ENCODE results near the gene TMEM8B.

DNA sequence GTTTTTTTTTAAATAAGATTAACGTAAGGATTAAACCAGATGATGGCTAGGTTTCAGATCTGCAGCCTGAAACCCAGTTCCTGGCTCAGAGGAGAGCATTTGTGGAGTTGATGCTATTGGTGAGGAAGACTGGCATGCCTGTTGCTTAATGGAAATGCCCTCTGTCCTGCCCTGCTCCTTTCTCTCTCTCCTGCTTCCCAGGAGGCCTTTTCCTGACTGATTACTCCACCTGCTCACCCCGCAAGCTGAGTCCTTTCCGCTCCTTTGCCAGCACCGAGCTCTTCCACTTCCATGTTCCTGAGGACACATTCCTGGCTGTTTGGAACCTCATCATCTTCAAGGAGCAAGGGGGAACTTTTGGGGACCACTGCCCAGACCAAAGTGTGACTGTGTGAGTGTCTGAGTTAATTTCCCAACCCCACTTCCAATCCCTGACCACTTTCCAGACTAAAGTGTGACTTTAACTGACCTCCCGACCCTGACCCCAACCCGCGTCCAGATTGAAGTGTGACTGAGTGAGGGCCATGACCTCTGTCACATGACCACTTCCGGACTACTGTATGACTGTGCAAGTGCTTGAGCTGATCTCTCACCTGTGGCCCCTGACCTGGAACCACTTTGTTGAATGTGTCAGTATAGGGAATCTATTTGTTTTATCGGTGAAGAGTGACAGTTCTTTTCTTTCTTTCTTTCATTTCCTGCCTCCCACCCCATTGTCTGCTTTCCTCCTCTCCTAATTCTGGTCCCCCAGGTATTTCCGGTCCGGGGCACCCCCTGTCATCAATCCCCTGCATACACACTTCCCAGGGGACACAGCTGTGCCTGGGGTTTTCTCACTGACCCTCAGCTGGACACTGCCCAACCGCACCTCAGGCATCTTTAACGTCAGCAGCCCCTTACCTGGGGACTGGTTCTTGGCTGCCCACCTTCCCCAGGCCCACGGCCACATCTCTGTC lies 5.5 kb downstream of the TMEM8B start:
- TF ChIP-seq CTCF (IDR thresholded peaks at IDR 0.05) (no peak), POLR2AphosphoS5 (IDR thresholded peaks at IDR 0.05) (no peak), POLR2A (IDR thresholded peaks at IDR 0.05) (no peak), EP300 (IDR thresholded peaks at IDR 0.05) (no peak)

All from gastroesophageal sphincter (tissue), 3 donors.